Glomerular visceral epithelial cell (primary cell): Measurements from ENCODE around the gene SLC9A8.
A peak's percentile ranks its signal among the peaks of the same experiment; 100 is the strongest.
"Not testable (repeated sequence)": the region's sequence is repeated elsewhere in the genome, so short reads cannot be mapped to it uniquely, and the experiment has no call there.

Source experiments
- DNase-seq: peaks from one replicate; pipeline ENCODE4 v3.0.0-alpha.2; 2016; ENCODE audit errors: extremely low spot score

The SLC9A8 gene, protein sequence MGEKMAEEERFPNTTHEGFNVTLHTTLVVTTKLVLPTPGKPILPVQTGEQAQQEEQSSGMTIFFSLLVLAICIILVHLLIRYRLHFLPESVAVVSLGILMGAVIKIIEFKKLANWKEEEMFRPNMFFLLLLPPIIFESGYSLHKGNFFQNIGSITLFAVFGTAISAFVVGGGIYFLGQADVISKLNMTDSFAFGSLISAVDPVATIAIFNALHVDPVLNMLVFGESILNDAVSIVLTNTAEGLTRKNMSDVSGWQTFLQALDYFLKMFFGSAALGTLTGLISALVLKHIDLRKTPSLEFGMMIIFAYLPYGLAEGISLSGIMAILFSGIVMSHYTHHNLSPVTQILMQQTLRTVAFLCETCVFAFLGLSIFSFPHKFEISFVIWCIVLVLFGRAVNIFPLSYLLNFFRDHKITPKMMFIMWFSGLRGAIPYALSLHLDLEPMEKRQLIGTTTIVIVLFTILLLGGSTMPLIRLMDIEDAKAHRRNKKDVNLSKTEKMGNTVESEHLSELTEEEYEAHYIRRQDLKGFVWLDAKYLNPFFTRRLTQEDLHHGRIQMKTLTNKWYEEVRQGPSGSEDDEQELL

DNA sequence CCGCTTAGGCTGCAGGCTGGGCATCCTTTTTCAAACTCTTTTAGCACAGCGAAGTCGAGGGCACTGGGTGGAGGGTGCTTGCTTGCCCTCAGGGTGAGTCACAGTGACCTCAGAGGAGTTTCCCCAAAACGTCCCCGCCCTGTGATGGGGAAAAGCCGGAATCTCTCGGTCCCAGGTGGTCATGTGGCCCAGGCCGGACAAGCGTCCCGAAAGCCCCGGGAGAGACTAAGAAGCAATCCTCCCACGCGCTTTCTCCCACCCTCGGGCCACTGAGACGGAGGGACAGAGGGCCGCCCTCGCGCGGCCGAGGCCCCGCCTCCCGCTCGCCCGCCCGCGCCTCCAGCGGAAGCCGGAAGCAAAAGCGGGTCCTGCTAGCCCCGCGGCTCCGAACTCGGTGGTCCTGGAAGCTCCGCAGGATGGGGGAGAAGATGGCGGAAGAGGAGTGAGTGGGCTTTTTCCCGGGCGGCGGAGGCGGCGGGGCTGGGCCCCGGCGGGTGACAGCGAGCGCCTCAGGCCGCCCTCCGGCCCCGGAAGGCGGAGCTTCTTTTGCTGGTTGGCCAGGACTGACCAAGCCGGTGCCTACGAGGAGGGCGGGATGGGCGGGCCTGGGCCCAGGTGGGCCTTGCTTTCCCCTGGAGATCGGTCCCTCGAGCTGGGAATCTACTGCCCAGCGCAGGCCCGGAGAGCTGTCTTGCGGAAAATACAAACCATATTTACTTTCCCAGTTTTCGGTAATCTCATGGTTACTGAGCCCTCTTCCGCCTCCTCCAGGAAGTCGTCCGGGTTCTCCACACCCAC lies at the start of gene SLC9A8:
SLC9A8 (plus strand) TSS at position 322 of the 798 bp plus-strand sequence; CDS start at position 417, 95 bp downstream.
- DNase-seq = peak; percentile 92

DNA sequence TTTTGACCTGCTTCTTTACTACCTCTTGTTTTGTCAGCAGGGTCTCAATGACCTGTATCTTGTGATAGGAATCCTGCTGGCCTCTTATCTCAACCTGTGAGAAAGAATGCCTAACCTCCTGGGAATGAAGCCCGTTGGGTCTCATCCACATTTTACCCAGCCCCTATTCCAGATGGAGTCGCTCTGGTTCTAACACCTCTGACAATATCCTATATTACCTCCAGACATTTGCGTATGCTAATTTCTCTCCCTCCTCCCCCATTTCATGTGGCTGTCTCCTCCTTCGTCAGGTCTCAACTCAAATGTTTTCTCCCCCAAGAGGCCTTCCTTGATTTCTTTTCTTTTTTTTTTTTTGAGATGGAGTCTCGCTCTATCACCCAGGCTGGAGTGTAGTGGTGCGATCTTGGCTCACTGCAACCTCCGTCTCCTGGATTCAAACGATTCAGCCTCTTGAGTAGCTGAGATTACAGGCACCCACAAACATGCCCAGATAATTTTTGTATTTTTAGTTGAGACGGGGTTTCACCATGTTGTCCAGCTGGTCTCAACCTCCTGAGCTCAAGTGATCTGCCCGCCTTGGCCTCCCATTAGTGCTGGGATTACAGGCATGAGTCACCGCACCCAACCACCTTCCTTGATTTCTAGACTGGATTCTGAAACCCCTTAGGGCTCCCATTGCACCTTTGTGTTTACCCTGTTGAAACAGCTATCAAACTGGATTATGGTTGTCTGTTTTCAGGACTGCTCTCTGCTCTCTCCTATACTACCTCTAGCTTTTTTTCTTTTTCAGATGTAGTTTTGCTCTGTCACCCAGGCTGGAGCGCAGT lies 49.5 kb upstream of the SLC9A8 start:
- DNase-seq = no peak

DNA sequence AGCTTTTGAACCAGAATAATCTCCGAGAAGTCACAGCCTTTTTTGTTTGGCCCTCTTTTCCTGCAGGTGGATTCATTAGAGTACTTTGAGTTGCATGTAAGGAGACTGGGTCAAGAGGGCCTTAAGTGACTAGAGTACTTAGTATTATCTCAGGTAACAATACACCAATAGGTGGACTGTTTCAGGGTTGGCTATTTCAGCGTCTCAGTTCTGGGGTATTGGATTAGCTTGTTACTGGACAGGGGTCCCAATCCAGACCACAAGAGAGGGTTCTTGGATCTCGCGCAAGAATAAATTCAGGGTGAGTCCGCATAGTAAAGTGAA lies 47.3 kb upstream of the SLC9A8 start:
- DNase-seq = no peak

DNA sequence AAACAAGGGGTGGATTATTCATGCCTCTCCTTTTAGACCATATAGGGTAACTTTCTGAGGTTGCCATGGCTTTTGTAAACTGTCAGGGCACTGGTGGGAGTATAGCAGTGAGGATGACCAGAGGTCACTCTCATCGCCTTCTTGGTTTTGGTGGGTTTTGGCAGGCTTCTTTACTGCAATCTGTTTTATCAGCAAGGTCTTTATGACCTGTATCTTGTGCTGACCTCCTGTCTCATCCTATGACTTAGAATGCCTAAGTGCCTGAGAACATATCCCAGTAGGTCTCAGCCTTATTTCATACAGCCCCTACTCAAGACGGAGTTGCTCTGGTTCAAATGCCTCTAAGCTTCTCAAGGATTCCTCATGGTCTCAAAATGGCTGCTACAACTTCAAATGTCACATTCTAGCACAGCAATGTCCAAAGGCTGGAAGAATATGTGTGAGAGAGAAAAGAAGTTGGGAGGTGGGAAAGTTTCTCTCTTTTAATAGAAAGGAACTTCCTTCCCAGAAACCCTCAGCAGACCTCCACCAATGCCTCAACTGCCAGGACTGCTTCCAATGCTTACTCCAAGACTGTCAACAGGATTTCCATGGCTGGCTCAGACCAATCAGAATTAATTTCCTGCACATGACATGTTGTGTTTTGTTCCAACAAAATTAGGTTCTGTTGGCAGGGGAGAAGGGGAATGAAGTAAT lies 46.6 kb upstream of the SLC9A8 start:
- no peak for DNase-seq

DNA sequence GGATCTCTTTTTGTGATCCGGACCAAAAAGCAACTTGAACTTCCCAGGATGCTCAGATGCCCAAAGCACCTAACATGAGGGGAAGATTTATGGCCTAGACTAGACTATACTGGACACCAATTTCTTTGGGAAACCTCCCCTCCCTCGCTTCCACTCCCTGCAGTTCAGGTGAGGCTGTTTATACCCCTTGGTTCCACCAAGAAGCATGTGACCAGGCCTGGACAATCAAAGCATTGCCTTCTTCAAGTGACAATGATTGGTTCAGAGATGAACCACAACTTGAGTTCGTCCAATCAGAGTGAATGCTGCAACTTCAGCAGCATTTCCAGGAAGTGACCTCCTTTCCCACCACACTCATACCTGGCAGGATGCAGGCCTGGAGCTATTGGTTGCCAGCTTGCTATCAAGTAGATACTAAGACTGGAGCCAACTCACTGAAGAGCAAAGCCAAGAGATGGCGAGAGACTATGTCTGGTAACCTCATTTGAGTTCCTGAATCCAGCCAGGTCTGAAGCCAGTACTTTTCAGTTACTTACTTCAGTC lies 45.6 kb upstream of the SLC9A8 start:
- no peak for DNase-seq

DNA sequence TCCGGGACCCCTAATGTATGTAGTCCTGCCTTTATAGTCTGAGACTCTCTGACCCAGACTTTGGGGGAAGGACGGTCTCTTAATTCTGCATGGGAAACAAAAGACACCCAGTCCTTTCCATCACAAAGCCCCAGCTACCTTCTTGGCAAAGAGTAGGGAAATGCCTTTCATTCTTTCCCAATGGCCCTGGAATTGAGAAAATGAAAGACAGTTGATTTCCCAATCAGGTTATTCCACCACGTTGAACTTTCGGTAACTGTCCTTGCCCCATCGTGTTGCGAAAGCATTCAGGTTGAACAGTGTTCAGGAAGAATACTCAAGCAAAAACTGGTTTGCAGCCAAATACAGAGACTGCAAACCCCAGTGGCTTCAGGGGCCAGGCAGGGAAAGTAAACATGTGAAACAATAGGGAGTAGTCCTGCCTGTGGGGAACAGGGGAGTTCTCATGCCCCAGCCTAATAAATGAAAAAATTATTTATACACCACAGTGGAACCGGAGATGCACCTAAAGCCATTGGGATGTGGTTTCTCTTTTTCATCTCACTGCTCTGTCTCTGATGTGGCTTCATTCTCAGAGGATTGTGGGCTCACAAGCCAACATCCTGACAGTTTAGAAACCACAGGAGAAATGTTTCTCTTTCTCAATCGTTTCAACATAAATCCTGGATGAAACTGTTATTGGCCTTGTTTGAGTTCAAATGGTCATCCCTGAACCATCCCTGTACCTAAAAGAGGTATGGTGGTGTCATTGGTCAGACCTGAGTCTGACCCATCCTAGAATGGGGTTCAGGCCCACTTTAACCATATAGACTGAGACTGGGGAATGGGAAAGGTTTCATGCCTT lies 44.2 kb upstream of the SLC9A8 start:
- peak; percentile 86 for DNase-seq

DNA sequence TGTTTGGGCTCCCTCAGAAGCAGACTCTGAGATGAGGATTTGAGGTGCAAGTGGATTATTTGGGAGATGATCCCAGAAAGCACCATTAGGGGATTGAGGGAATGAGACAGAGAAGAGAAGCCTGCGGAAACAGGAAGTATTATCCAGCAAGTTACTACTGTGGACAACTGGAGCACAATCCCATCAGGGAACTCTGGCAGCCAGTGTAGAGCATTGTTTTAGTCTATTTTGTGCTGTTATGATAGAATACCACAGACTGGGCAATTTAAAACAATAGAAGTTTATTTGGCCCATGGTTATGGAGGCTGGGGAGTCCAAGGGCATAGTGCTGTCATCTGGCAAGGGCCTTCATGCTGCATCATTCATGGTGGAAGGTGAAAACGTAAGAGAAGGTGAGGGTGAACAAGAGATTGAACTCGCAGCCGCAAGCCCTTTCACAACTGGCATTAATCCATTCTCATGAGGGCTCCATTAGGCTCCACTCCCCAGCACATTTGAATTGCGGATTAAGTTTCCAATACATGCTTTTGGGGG lies 43.5 kb upstream of the SLC9A8 start:
- DNase-seq = no peak

DNA sequence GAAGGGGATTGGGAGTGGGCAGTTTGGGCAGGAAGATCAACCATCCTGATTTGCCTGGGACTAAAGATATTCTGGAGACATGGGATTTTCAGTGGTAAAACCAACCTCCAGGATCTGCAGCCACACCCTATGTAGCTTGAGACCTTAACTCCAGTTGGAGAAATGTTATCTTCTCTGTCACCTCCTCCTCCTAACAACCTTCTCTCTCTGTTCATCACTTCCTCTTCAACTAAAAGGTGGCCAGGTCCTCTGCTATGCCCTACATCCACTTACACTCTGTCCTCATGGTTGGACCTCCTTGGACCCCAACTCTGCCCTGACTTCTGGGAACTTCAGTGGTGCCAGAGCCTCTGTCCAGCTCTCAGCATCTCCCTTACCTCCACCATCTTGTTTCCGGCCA lies 42.0 kb upstream of the SLC9A8 start:
- no peak for DNase-seq

DNA sequence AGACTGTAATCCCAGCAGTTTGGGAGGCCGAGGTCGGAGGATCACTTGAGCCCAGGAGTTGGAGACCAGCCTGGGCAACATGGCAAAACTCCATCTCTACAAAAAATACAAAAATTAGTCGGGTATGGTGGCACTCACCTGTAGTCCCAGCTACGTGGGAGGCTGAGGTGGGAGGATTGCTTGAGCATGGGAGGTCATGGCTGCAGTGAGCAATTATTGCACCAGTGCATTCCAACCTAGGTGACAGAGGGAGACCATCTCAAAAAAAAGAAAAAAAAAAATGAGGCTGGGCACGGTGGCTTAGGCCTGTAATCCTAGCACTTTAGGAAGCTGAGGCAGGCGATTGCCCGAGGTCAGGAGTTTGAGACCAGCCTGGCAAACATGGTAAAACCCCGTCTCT lies 38.4 kb upstream of the SLC9A8 start:
- not testable (repeated sequence) for DNase-seq

DNA sequence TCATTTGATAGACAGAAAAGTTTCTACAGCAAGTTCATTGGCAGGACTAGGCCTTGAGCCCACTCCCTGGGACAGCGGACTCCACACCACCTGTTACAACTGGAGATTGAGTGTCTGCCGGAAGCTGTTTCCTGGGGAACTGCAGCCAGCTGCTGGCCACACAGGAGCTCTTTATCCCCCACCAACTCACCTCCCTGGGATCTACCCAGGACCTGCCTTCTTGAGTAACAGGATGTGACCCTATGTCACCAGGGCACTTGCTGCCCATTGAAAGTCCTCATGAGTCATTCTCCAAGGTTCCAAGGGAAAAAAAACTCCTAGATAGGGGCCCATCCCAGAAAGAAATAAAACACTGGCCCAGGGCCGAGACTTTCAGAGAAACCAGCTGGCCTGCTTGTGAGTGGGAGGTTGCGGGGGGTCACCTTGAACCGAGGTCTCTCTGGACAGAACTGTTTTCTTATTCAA lies 37.4 kb upstream of the SLC9A8 start:
- peak; percentile 95 for DNase-seq

DNA sequence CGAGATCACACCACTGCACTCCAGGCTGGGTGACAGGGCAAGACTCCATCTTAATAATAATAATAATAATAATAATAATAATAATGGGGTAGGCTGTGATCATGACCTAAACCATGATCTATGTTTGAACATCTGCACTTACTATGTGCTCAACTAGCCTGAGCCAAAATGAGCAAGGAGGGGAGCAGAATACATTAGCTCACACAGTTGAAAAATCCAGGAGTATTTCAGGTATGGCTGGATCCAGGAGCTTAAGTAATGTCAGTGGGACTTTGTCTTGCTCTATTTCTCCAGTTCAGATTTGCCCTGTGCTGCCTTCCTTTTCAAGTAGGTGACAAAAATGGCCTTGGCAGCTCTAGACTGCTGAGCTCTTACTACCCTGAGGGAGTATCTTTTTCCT lies 32.7 kb upstream of the SLC9A8 start:
- no peak for DNase-seq

DNA sequence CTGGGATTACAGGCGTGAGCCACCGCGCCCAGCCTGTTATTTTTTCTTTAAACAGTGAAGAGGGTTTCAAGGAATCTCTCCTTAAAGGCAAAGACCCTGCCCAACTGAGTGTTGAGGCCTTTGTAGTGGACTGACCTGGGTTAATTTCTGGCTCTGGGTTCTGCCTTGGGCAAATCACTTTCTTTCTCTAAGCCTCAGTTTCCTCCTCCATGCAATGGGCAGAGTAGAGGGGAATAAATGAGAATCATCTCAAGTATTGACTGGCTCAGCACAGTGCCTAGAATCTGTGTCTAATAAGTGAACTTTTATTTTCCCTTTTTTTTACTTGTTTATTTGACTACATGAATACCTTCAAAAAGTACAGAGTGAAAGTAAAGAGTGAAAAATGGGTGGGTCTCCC lies 31.0 kb upstream of the SLC9A8 start:
- no peak for DNase-seq

DNA sequence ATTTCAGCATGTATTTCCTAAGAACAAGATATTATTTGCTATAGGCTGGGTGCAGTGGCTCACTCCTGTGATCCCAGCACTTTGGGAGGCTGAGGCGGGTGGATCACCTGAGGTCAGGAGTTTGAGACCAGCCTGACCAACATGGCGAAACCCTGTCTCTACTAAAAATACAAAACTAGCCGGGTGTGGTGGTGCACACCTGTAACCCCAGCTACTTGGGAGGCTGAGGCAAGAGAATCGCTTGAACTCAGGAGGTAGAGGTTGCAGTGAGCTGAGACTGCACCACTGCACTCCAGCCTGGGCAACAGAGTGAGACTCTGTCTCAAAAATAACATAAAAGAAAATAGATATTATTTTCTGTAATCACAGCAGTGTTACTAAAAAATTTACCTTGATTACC lies 30.2 kb upstream of the SLC9A8 start:
- DNase-seq = not testable (repeated sequence)

DNA sequence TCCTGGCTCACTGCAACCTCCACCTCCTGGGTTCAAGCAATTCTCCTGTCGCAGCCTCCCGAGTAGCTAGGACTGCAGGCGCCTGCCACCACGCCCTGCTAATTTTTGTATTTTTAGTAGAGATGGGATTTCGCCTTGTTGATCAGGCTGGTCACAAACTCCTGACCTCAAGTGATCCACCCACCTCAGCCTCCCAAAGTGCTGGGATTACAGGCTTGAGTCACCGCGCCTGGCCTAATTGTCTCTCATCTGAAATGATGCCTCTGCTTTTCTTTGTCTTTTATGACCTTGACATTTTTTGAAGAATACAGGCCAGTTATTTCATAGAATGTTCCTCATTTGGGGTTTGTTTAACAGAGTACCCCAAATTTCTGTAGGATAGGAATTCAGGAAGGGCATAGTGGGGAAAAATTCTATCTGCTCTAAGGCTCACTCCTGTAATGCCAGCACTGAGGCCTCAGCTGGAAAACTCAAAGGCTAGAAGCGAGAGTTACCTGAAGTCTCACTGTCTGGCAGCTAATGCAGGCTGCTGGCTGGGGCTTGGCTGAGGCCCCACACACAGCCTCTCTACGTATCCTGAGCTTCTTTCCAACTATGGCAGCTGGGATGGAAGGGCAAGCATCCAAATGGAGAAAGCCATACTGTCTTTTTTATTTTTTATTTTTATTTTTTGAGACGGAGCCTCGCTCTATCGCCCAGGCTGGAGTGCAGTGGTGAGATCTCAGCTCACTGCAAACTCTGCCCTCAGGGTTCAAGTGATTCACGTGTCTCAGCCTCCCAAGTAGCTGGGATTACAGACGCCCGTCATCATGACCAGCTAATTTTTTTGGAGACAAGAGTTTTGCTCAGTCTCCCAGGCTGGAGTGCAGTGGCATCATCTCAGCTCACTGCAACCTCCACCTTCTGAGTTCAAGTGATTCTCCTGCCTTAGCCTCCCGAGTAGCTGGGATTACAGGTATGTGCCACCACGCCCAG lies 29.3 kb upstream of the SLC9A8 start:
- not testable (repeated sequence) for DNase-seq

DNA sequence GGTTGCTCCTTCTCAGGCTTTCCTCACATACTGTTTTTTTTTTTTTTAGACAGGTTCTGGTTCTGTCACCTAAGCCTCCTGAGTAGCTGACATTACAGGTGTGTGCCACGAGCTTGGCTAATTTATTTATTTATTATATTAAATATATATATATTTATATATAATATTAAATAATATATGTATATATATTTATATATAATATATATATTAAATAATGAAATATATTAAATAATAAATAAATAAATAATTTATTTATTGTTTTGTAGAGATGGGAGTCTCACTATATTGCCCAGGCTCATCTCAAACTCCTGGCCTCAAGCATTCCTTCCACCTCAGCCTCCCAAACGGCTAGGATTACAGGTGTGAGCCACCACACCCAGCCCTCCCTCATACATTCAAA lies 28.3 kb upstream of the SLC9A8 start:
- DNase-seq = no peak

DNA sequence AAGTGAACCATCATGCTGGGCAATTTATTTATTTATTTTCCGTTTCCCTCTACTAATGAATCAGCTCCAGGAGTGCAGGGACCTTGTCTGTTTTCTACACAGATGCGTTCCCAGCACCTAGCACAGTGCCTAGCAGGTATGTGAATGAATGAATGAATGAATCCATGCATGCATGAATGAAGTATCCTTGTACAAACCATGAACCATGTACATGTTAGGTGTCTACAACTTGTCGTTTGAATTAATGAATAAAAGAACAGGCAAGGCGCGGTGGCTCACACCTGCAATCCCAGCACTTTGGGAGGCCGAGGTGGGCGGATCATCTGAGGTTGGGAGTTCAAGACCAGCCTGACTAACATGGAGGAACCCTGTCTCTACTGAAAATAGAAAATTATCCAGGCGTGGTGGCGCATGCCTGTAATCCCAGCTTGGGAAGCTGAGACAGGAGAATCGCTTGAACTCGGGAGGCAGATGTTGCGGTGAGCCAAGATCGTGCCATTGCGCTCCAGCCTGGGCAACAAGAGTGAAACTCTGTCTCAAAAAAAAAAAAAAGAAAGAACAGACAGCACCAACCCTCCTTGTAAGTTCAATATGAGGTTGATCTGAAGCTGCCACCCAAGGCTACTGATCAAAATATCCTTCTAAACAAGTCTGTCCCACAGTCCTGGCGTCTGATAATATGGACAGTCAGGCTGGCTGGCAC lies 27.3 kb upstream of the SLC9A8 start:
- DNase-seq = no peak

DNA sequence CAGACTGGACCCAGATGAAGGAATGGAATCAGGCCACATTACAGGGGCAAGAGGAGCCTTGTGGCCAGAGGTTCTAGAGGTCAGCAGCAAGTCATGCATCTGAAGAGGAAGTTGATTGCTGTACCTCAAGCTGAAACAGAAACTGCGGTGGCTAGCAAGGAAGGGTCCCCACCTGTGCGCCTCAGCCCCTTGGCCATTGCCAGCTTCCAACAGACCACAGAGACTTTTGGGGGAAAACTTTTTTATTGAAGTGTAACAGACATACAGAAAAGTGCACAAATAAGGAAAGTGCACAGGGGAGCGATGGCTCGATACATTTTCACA lies 26.8 kb upstream of the SLC9A8 start:
- DNase-seq = no peak

DNA sequence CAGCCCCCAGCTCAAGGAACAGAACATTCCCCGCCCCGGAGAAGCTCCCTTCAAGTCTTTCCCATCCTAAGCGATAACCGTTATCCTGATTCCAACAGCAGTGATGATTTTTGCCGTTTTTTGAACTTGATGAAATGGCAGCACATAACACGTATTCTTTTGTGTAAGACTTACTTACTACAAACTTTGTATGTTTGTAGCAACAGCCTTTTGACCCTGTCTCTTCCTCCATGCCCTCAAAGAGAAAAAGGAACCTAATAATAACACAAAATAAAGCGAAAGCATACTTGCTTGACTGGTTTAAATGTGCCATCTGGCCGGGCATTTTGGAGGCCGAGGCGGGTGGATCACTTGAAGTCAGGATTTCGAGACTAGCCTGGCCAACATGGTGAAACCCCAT lies 26.4 kb upstream of the SLC9A8 start:
- no peak for DNase-seq
